PC-9 (cell line): ENCODE data around the gene RGN. TPM values are rescaled to one million over a fixed set of nuclear protein-coding genes. Genes with fewer than 3 reads are reported as not detected.

Source experiments
- BruUV-seq: library from RNA; stranded (reverse); fragments of 400-500 nt; replicated peaks from 2 replicates; lab custom pipeline; 2021; lab: Mats Ljungman, UMichigan
- CTCF ChIA-PET: fragments of 300-600 bp; sonication (Branson Sonifier 250); formaldehyde crosslinking; loops from one replicate; lab custom pipeline; 2022; ENCODE audit warnings: antibody characterized with exemption; lab: Charles Lee
- POLR2A ChIA-PET: fragments of 300-600 bp; sonication (Branson Sonifier 250); formaldehyde crosslinking; loops from one replicate; lab custom pipeline; 2022; ENCODE audit warnings: antibody characterized with exemption; ENCODE audit not compliant: unreplicated experiment; lab: Charles Lee
- DNase-seq, 2 experiments: peaks; one replicate each; pipeline versions ENCODE4 v3.0.0 to v3.0.0-alpha.2; 2015 to 2022; ENCODE audit warnings: mixed read lengths in 1 of 2
- H2AFZ ChIP-seq: fragments of 200-600 bp; sonication (generic); 2 replicates; pipeline ENCODE4 v1.8.1; 2017; ENCODE audit warnings: antibody characterized with exemption
- H3F3A ChIP-seq: fragments of 200-600 bp; sonication (generic); 2 replicates; pipeline ENCODE4 v1.8.1; 2017; ENCODE audit warnings: antibody characterized with exemption, mild to moderate bottlenecking, low read depth; ENCODE audit not compliant: insufficient read depth
- H3K27ac ChIP-seq: fragments of 200-600 bp; sonication (generic); 2 replicates; pipeline ENCODE4 v1.6.1; 2016; ENCODE audit warnings: mixed run types
- H3K27me3 ChIP-seq: fragments of 200-600 bp; sonication (generic); 2 replicates; pipeline ENCODE4 v1.6.1; 2016; ENCODE audit warnings: low read depth, mixed run types; ENCODE audit not compliant: insufficient read depth
- H3K36me3 ChIP-seq: fragments of 200-600 bp; sonication (generic); 2 replicates; pipeline ENCODE4 v1.6.1; 2016; ENCODE audit warnings: low read depth, mixed run types
- H3K4me1 ChIP-seq: fragments of 200-600 bp; sonication (generic); replicated peaks from 2 replicates; pipeline ENCODE4 v1.6.1; 2016; ENCODE audit warnings: mixed run types; ENCODE audit not compliant: insufficient read depth
- H3K4me2 ChIP-seq: fragments of 200-600 bp; sonication (generic); 2 replicates; pipeline ENCODE4 v1.6.1; 2017; ENCODE audit warnings: mixed run types
- H3K4me3 ChIP-seq: fragments of 200-600 bp; sonication (generic); 2 replicates; pipeline ENCODE4 v1.6.1; 2016; ENCODE audit warnings: mixed run types
- H3K79me2 ChIP-seq: fragments of 200-600 bp; sonication (generic); 2 replicates; pipeline ENCODE4 v1.6.1; 2017; ENCODE audit warnings: low read depth, mixed run types
- H3K9me2 ChIP-seq: fragments of 200-600 bp; sonication (generic); 2 replicates; pipeline ENCODE4 v1.8.1; 2017; ENCODE audit warnings: mild to moderate bottlenecking; ENCODE audit not compliant: insufficient read depth
- H3K9me3 ChIP-seq: fragments of 200-600 bp; sonication (generic); 2 replicates; pipeline ENCODE4 v1.8.1; 2016; ENCODE audit warnings: low read depth; ENCODE audit not compliant: insufficient read depth
- H4K20me1 ChIP-seq: fragments of 200-600 bp; sonication (generic); 2 replicates; pipeline ENCODE4 v1.8.1; 2017; ENCODE audit not compliant: insufficient read depth
- CTCF ChIP-seq: fragments of 200-600 bp; sonication (generic); conservative IDR thresholded peaks from 2 replicates; pipeline ENCODE4 v1.6.1; 2017; ENCODE audit warnings: mixed run types, antibody characterized with exemption, mild to moderate bottlenecking, moderate library complexity
- EZH2 ChIP-seq: fragments of 200-600 bp; sonication (generic); IDR thresholded peaks from 2 replicates; pipeline ENCODE4 v1.8.0; 2017; ENCODE audit warnings: antibody characterized with exemption, low read depth
- intact Hi-C: fragments of 100-400 bp; cut with micrococcal nuclease; formaldehyde crosslinking; loops from one replicate; pipeline ENCODE4 v1.10.0; 2022; ENCODE audit not compliant: unreplicated experiment
- total RNA-seq: library from RNA; stranded (reverse); gene quantifications from 2 replicates; pipeline ENCODE4 v1.2.3, GENCODE V29; 2021

Gene RGN
- total RNA-seq, 1 experiment from 2014 or later, result 0.33 TPM

- Histone ChIP-seq H3K9me3 (no peaks in the 10 kb centered on the region), H3K79me2 (no peaks in the 10 kb centered on the region), H3K27ac (no peak overlapping the region), H3K27me3 (no peaks in the 10 kb centered on the region), H3F3A (no peaks in the 10 kb centered on the region), H4K20me1 (no peaks in the 10 kb centered on the region), H3K36me3 (no peaks in the 10 kb centered on the region), H3K4me3 (no peak overlapping the region), H3K4me2 (no peak overlapping the region), H3K9me2 (no peaks in the 10 kb centered on the region), H3K4me1 (no peaks in the 10 kb centered on the region), H2AFZ (no peak overlapping the region)
- DNase-seq, result no peak
- no peak for TF ChIP-seq EZH2
- no peak for TF ChIP-seq CTCF
- ChIA-PET CTCF (no interaction called here), POLR2A (no interaction called here)
- intact Hi-C loops, result no loop called here
- no TSS peak for BruUV-seq
These were observed 15.1 kb upstream of the RGN start for GRCh38 chrX:47063179-47063578.

- CTCF ChIA-PET, result no interaction called here
These were observed 10.0 kb upstream of the RGN start for GRCh38 chrX:47068214-47068613.

GRCh38 chrX:47068720-47069119 lies 9.5 kb upstream of the RGN start:
- H3K27ac ChIP-seq, result no peak overlapping the region
- H3K36me3 ChIP-seq, result no peaks in the 10 kb centered on the region
- H3K9me3 ChIP-seq, result no peaks in the 10 kb centered on the region
- no peak overlapping the region for H3K4me2 ChIP-seq
- intact Hi-C loops, result no loop called here
- no TSS peak for BruUV-seq
- no peaks in the 10 kb centered on the region for H3K79me2 ChIP-seq
- H3F3A ChIP-seq, result no peaks in the 10 kb centered on the region
- no peak for DNase-seq
- H3K4me1 ChIP-seq, result no peaks in the 10 kb centered on the region
- POLR2A ChIA-PET, result no interaction called here
- TF ChIP-seq CTCF, result no peak
- TF ChIP-seq EZH2, result no peak
- H3K4me3 ChIP-seq, result no peak overlapping the region
- no peaks in the 10 kb centered on the region for H4K20me1 ChIP-seq
- H2AFZ ChIP-seq, result no peak overlapping the region
- H3K27me3 ChIP-seq, result no peaks in the 10 kb centered on the region
- no peaks in the 10 kb centered on the region for H3K9me2 ChIP-seq
- CTCF ChIA-PET, result no interaction called here

More at GRCh38 chrX:47068214-47068613, 10.0 kb upstream of the RGN start:
- TF ChIP-seq CTCF (no peak), EZH2 (no peak)
- Histone ChIP-seq H2AFZ (no peak overlapping the region), H3K27ac (no peak overlapping the region), H3K4me1 (no peaks in the 10 kb centered on the region), H3K9me3 (no peaks in the 10 kb centered on the region), H3K4me2 (no peak overlapping the region), H3K9me2 (no peaks in the 10 kb centered on the region), H3K4me3 (no peak overlapping the region), H3F3A (no peaks in the 10 kb centered on the region), H3K27me3 (no peaks in the 10 kb centered on the region), H3K36me3 (no peaks in the 10 kb centered on the region), H4K20me1 (no peaks in the 10 kb centered on the region), H3K79me2 (no peaks in the 10 kb centered on the region)
- POLR2A ChIA-PET, result no interaction called here
- no TSS peak for BruUV-seq
- DNase-seq, result no peak
- intact Hi-C loops, result no loop called here
